Measurements from ENCODE around the gene NCEH1. TPM values are rescaled to one million over a fixed set of nuclear protein-coding genes. Genes with fewer than 3 reads are reported as not detected.

NCEH1 gene
- total and polyA plus RNA-seq, 10 of the 15 experiments (the other 5 are each of a cell fraction or from before 2014, with no cell fraction given), result 1.8 to 8.1 (median 4.5) TPM

Small RNA genes within 50 kb of the gene (small RNA-seq; reads per million reads assigned to genes)
- not detected for gene RNU6-547P

Other genes starting within 250 kb of the NCEH1 start
- 5.2 and 5.8 TPM in 2 replicates for gene TNFSF10, start 187.6 kb downstream of the NCEH1 start, total RNA-seq (2014; rRNA removed)
- 6.3 and 7.5 TPM in 2 replicates for gene TNFSF10, start 187.6 kb downstream of the NCEH1 start, total RNA-seq (2014; rRNA removed; fragmentation: Illumina TruSeq; extraction: Trizol)
- gene TNFSF10, start 187.6 kb downstream of the NCEH1 start, total RNA-seq (2021), result 2.9 and 3.8 TPM in 2 replicates
- gene TNFSF10, start 187.6 kb downstream of the NCEH1 start, polyA plus RNA-seq (2011; rRNA removed), result 12.3 and 14.5 TPM in 2 replicates
- 6.9 and 12.7 TPM in 2 replicates for gene TNFSF10, start 187.6 kb downstream of the NCEH1 start, polyA plus RNA-seq (2014; fragmentation: Illumina TruSeq; extraction: Trizol)
- 1 to 10 TPM; 4.1 to 4.6 TPM for gene TNFSF10, start 187.6 kb downstream of the NCEH1 start, polyA plus RNA-seq (2014; fragmentation: Nextera tagmentation; extraction: Ambion mirVana)
- gene TNFSF10, start 187.6 kb downstream of the NCEH1 start, polyA plus RNA-seq (2014; rRNA removed), result 2.8 and 4.2 TPM in 2 replicates
- gene TNFSF10, start 187.6 kb downstream of the NCEH1 start, polyA plus RNA-seq (2016; fragmentation: Nextera tagmentation; extraction: Ambion mirVana), result 1 to 10 TPM; 2.1 to 3.5 TPM
- 34.7 and 47.8 TPM in 2 replicates for gene ECT2, start 39.7 kb upstream of the NCEH1 start, total RNA-seq (2014; rRNA removed)
- gene ECT2, start 39.7 kb upstream of the NCEH1 start, total RNA-seq (2014; rRNA removed; fragmentation: Illumina TruSeq; extraction: Trizol), result 46.3 and 46.7 TPM in 2 replicates
- gene ECT2, start 39.7 kb upstream of the NCEH1 start, total RNA-seq (2021), result 37.6 and 38.7 TPM in 2 replicates
- gene ECT2, start 39.7 kb upstream of the NCEH1 start, polyA plus RNA-seq (2011; rRNA removed), result 47.8 and 80.1 TPM in 2 replicates
- gene ECT2, start 39.7 kb upstream of the NCEH1 start, polyA plus RNA-seq (2014; fragmentation: Illumina TruSeq; extraction: Trizol), result 37.6 and 46.3 TPM in 2 replicates
- gene ECT2, start 39.7 kb upstream of the NCEH1 start, polyA plus RNA-seq (2014; fragmentation: Nextera tagmentation; extraction: Ambion mirVana), result 10 to 100 TPM; 21.5 to 27.5 TPM
- 21.0 and 22.6 TPM in 2 replicates for gene ECT2, start 39.7 kb upstream of the NCEH1 start, polyA plus RNA-seq (2014; rRNA removed)
- gene ECT2, start 39.7 kb upstream of the NCEH1 start, polyA plus RNA-seq (2016; fragmentation: Nextera tagmentation; extraction: Ambion mirVana), result 10 to 100 TPM; 40.2 to 42.8 TPM